Fibroblast of villous mesenchyme (primary cell): ENCODE measurements around the gene CALCOCO1. TPM values are rescaled to one million over a fixed set of nuclear protein-coding genes. Genes with fewer than 3 reads are reported as not detected.

Source experiments
- DNase-seq: peaks from one replicate; pipeline ENCODE4 v3.0.0-alpha.2; 2010; ENCODE audit warnings: low read depth
- H3K4me3 ChIP-seq: 2 replicates; pipeline ENCODE4 v1.5.1; 2011; ENCODE audit warnings: low read depth, mild to moderate bottlenecking, low read length
- total RNA-seq: library from RNA; depleted of rRNA; stranded (reverse); fragments of >200 nt; gene quantifications from 2 replicates; pipeline ENCODE4 v1.2.3, GENCODE V29; 2012
- TF ChIP-seq, protein P1 (sequence below): IDR thresholded peaks from 2 replicates; pipeline ENCODE4 v1.5.1; 2012; ENCODE audit warnings: low read depth, mild to moderate bottlenecking, low read length; ENCODE audit not compliant: insufficient read depth

Gene CALCOCO1
- total RNA-seq, 1 donor, result 78.2 TPM

DNA sequence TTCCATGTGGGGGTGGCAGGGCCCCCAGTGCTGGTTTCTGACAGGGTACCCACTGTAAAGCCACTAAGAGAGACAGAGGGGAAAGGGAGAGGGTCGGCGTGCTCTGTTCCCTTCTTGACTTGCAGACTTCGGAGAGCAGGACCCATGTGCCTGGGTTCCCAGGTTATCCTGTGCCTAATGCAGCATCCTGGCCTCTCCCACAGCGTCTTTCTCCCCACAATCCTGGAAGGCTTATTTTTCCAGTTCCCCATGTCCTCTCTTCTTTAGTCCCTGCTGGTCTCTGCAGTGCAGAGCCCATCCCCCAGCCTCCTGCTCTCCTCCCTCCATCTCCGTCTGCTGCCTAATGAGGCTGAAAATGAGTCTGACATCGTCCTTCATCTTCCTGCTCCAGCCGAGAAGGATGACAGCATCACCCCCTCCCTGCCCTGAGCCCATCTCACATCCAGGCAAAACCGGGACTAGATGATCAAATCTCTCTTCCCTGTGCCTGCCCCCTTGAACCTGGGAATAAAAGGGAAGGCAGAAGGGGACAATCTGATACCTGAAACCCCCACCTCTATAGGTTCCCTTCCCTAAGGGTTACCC is 15.1 kb downstream of the CALCOCO1 start:
- DNase-seq, result no peak
- no peak overlapping the region for H3K4me3 ChIP-seq
- TF ChIP-seq, protein P1, sequence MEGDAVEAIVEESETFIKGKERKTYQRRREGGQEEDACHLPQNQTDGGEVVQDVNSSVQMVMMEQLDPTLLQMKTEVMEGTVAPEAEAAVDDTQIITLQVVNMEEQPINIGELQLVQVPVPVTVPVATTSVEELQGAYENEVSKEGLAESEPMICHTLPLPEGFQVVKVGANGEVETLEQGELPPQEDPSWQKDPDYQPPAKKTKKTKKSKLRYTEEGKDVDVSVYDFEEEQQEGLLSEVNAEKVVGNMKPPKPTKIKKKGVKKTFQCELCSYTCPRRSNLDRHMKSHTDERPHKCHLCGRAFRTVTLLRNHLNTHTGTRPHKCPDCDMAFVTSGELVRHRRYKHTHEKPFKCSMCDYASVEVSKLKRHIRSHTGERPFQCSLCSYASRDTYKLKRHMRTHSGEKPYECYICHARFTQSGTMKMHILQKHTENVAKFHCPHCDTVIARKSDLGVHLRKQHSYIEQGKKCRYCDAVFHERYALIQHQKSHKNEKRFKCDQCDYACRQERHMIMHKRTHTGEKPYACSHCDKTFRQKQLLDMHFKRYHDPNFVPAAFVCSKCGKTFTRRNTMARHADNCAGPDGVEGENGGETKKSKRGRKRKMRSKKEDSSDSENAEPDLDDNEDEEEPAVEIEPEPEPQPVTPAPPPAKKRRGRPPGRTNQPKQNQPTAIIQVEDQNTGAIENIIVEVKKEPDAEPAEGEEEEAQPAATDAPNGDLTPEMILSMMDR, result no peak

DNA sequence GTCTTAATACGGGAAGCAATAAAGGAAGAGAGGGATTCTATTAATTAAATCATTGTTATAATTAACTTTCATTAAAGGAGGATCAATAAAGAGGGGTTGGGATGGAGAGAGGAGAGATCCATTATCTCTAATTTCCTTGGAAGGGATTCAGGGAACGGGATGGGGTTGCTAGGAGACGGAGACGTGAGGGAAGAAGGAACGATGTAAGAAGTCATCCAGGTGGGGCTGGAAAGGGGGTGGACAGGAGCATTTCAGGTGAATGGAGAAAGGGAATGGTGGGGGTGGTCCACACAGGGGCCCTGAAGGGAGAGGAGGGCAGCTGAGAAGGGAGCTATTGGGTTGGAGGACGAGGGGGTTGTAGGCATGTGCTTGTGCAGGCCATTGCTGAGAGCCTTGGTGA is 17.2 kb downstream of the CALCOCO1 start:
- no peak overlapping the region for H3K4me3 ChIP-seq
- TF ChIP-seq, protein P1, result no peak
- no peak for DNase-seq

DNA sequence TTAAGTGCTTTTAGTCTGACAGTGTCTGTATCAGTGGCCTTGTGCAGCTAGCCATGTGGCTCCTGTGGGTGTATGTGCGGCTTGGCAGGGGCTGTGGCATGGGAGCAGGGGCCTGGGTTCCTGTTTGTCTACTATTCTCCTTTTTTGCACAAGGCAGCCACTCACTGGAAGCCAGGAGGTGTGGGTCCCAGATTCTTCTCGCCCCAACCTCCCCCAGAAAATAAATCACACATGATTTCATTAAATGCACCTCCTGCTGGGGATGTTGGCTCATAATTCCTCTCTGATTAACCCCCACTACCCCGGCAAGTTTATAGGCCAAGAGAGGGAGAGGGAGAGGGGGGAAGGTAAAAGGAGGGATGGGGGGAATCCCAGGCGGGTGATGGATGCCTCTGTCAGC is 17.6 kb downstream of the CALCOCO1 start:
- DNase-seq, result no peak
- TF ChIP-seq, protein P1, result no peak

DNA sequence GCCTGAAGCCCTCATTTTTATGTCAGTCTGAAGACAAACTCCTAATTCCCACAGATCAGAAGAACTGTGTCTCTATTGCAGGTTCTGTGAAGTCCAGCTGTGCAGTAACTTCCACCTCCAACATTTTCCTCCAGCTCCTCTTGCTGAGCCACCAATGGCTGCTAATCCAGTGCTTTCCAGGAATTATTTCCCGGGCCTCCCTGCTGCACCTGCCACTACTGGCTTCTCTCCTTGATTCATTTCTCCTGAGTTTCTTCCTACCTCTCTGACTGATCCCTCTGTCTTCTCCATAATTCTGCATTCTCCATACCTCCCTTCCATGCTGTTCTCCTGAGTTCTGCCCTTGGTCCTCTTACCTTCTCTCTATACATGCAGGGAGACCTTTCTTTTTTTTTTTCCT is 21.2 kb downstream of the CALCOCO1 start:
- no peak overlapping the region for H3K4me3 ChIP-seq
- DNase-seq, result no peak
- TF ChIP-seq, protein P1, result no peak

More for the DNA sequence above, 17.6 kb downstream of the CALCOCO1 start:
- H3K4me3 ChIP-seq, result no peak overlapping the region

DNA sequence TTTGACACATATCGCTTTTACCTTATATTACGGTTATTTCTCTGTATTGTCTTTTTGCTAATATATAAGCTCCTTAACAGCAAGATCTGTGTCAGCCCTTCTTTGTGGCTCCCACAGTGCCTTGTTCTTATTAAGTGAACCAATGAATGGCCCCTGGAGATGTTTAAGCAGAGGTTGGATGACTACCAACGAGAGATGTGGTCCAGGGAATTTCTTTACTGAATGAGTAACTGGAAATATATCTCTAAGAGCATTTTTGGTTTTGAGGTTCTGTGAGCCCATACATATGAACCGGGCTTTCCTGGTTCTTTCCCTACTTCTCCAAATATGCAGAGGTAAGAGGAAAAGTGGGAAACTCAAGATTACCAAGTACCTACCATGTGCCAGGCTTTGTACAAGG is 23.5 kb downstream of the CALCOCO1 start:
- TF ChIP-seq, protein P1, result no peak
- no peak overlapping the region for H3K4me3 ChIP-seq
- no peak for DNase-seq

DNA sequence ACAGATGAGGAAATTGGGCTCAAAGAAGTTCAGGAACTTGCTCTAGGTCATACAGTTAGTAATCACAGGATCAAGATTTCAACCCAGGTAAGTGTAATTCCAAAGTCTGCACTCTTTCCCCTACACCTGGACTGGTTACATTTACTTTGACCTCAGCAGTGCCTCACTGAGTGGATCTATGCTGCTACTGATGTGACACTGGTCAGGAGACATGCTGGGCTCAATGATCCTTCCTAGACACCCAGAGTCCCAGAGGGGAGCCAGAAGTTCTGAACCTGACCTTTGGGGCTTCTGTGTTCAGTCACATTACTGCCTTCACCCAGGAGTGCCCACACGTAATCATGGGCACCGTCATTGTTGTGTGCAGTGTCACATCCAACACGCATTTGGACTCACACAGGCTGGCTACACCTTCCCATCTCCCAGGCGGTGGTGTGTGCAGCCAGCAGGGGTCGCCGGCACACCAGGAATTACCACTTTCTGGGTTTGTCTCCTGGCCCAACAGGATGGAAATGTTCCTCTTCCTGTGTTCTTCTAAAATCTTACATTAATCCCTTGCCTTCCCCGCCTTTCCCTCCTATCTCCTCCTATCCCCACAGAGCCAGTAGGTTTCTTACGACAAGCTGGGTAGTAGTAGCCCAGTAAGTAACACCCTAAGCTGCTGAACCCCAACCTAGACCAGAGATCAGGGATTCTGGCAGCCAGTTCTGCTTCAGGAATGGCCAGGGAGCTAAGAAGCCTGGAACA is 25.6 kb downstream of the CALCOCO1 start:
- DNase-seq, result peak; percentile 73
- TF ChIP-seq, protein P1, result peak; percentile 86
- no peak overlapping the region for H3K4me3 ChIP-seq
